Measurements from ENCODE around the gene MAN1A2.

DNA sequence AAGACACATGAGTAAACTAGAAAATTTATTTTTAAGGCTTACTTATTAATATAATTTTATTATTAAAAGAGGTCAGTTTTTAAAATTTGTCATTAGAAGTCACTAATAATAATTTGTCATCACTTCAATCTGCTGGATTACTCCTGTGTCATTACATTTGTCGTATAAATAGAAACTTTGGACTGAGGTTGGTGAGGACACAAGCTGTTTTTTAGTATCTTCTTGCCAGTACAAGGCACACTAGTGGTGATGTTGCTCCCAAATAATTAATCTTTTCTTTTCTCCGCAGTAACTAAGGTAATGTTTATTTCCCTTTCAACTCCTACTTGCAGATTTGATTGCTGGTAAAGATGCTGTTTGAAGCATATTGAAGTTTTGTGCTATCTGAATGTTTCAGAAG, 179.2 kb downstream of the MAN1A2 start:
- TF ChIP-seq POLR2A (IDR thresholded peaks at IDR 0.05; ENCODE audit: borderline replicate concordance, extremely low read depth, insufficient read depth, insufficient read length) (no peak), TCF7L2 (IDR thresholded peaks at IDR 0.05; ENCODE audit: borderline replicate concordance, extremely low read depth, insufficient read depth, insufficient read length) (no peak), SIN3A (IDR thresholded peaks at IDR 0.05; ENCODE audit: low read depth) (no peak)
- TF ChIP-seq, protein P1, sequence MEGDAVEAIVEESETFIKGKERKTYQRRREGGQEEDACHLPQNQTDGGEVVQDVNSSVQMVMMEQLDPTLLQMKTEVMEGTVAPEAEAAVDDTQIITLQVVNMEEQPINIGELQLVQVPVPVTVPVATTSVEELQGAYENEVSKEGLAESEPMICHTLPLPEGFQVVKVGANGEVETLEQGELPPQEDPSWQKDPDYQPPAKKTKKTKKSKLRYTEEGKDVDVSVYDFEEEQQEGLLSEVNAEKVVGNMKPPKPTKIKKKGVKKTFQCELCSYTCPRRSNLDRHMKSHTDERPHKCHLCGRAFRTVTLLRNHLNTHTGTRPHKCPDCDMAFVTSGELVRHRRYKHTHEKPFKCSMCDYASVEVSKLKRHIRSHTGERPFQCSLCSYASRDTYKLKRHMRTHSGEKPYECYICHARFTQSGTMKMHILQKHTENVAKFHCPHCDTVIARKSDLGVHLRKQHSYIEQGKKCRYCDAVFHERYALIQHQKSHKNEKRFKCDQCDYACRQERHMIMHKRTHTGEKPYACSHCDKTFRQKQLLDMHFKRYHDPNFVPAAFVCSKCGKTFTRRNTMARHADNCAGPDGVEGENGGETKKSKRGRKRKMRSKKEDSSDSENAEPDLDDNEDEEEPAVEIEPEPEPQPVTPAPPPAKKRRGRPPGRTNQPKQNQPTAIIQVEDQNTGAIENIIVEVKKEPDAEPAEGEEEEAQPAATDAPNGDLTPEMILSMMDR (IDR thresholded peaks at IDR 0.05 in 2 of 3, conservative IDR thresholded peaks at IDR 0.05 in 1 of 3; ENCODE audit: borderline replicate concordance in 1 of 3, insufficient read depth in 1 of 3, low read depth in 2 of 3, low read length in 2 of 3), result no peak
- TF ChIP-seq, protein P2, sequence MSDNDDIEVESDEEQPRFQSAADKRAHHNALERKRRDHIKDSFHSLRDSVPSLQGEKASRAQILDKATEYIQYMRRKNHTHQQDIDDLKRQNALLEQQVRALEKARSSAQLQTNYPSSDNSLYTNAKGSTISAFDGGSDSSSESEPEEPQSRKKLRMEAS (IDR thresholded peaks at IDR 0.05), result no peak

All from HCT116 (cell line).